Mucosa of descending colon (tissue), 3 donors: ENCODE measurements around the gene SP140L. TPM values are rescaled to one million over a fixed set of nuclear protein-coding genes. Genes with fewer than 3 reads are reported as not detected.

Experiments
- ATAC-seq: fragments of 200-7000 bp; cut with Tn5 transposase; one replicate; pipeline ENCODE4 v1.9.1; 2020; ENCODE audit warnings: mild to moderate bottlenecking, moderate library complexity
- DNase-seq, 3 donors: peaks; one replicate each; pipeline ENCODE4 v3.0.0-alpha.2; 2020
- H3K36me3 ChIP-seq: fragments of 200-600 bp; one replicate; pipeline ENCODE4 v1.8.0; 2021; ENCODE audit warnings: low read depth, mild to moderate bottlenecking
- H3K4me1 ChIP-seq: fragments of 200-600 bp; one replicate; pipeline ENCODE4 v1.8.0; 2021; ENCODE audit warnings: low read depth, mild to moderate bottlenecking
- H3K4me3 ChIP-seq: fragments of 200-600 bp; one replicate; pipeline ENCODE4 v1.8.0; 2021; ENCODE audit warnings: mild to moderate bottlenecking
- H3K9me3 ChIP-seq: fragments of 200-600 bp; one replicate; pipeline ENCODE4 v1.8.0; 2021; ENCODE audit warnings: mild to moderate bottlenecking
- intact Hi-C, 2 donors: fragments of 100-400 bp; cut with DNase I in 1 of 2; cut with micrococcal nuclease in 1 of 2; formaldehyde crosslinking; loops; one replicate each; pipeline versions ENCODE4 v1.11.0 to v1.11.1; 2022; cut with DNase I, micrococcal nuclease
- total RNA-seq, 3 donors: library from RNA; stranded (reverse); fragmentation: NEBNext Ultra II Directional in 2 of 3; extraction: Animal tissue kit (Norgen Biotek cat#: 25700) in 2 of 3; gene quantifications; one replicate each; pipeline versions ENCODE4 v1.2.1 to v1.2.4, GENCODE V29; 2021 to 2023
- TF ChIP-seq, protein P1 (sequence below): fragments of 200-600 bp; IDR thresholded peaks from one replicate; pipeline ENCODE4 v1.8.0; 2022; ENCODE audit warnings: antibody characterized with exemption, mild to moderate bottlenecking
- donor health status: DM: no; HTN: no; CAD: no; lungs with moderate emphysema.
- donor health status: DM: no; HTN: no; CAD: no.
- donor health status: DM: no; HTN: yes; CAD: no.

The SP140L gene
- total RNA-seq, 3 donors from 2014 or later: 22.1 to 35.7 (median 23.4) TPM

DNA sequence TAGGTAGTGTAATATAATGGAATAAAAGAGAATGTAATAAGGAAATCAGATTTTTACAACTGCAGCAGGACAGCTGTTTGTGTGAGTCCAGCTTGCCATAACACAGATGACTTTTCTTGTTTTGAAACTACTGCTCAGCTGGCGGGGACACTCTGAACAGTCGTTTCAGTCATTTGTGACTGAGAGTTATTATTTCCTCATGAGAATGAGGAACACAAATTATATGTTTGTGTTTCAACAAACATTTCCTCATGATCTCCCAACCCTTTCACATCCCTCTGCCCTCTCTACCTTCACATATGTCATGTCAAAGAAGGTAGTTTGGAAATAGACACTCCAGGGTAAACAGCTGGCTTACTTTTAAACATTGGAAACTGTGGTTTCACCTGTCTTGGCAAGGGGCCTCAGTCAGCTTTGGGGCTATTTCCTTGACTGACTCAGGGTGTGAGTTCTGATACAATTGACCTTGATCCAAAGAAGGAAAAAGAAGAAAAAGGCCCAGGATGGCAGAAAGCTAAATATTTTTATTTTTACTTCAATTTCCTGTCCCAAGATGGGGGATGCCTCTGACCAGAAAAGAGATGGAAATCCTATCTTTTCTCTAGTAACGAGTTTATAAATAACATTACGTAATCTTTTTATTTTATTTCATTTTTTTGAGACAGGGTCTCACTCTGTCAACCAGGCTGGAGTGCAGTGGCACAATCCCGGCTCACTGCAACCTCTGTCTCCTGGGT is 593 bp downstream of the SP140L start:
- ATAC-seq (peak; percentile 81), DNase-seq (peak in 1 of 3 donors; percentile 53)
- Histone ChIP-seq H3K9me3 (no peaks in the 10 kb centered on the region), H3K4me1 (peaks cover 13% of the 10 kb centered on the region), H3K36me3 (no peaks in the 10 kb centered on the region), H3K4me3 (peak overlapping the region; percentile 4)
- intact Hi-C loops: no loop called here
- TF ChIP-seq, protein P1, sequence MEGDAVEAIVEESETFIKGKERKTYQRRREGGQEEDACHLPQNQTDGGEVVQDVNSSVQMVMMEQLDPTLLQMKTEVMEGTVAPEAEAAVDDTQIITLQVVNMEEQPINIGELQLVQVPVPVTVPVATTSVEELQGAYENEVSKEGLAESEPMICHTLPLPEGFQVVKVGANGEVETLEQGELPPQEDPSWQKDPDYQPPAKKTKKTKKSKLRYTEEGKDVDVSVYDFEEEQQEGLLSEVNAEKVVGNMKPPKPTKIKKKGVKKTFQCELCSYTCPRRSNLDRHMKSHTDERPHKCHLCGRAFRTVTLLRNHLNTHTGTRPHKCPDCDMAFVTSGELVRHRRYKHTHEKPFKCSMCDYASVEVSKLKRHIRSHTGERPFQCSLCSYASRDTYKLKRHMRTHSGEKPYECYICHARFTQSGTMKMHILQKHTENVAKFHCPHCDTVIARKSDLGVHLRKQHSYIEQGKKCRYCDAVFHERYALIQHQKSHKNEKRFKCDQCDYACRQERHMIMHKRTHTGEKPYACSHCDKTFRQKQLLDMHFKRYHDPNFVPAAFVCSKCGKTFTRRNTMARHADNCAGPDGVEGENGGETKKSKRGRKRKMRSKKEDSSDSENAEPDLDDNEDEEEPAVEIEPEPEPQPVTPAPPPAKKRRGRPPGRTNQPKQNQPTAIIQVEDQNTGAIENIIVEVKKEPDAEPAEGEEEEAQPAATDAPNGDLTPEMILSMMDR: no peak

DNA sequence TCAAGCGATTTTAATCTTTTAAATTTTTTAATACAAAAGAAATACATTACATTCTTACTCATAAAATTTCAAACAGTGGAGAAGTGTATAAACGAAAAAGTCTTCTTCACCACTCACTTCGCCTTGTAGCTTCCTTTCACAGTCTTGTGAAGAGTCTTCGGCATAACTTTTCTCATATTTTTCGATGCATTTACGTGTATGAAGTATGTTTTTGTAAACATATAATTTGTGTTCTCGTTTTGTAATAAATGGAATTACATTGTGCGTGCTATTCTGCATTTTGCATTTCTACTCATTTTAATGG is 1.1 kb downstream of the SP140L start:
- intact Hi-C loops: no loop called here
- H3K4me3 ChIP-seq: no peak overlapping the region
- TF ChIP-seq, protein P1: no peak

GRCh38 chr2:230329946-230330605 is 3.1 kb downstream of the SP140L start:
- peaks cover 13% of the 10 kb centered on the region for H3K4me1 ChIP-seq
- H3K4me3 ChIP-seq: no peak overlapping the region
- ATAC-seq (no peak), DNase-seq (no peak)
- intact Hi-C loops: no loop called here
- H3K9me3 ChIP-seq: no peaks in the 10 kb centered on the region
- TF ChIP-seq, protein P1: no peak
- no peaks in the 10 kb centered on the region for H3K36me3 ChIP-seq

More for the DNA sequence above, 1.1 kb downstream of the SP140L start:
- Histone ChIP-seq H3K9me3 (no peaks in the 10 kb centered on the region), H3K4me1 (peaks cover 13% of the 10 kb centered on the region), H3K36me3 (no peaks in the 10 kb centered on the region)
- ATAC-seq: no peak
- DNase-seq: no peak

- H3K36me3 ChIP-seq: no peaks in the 10 kb centered on the region
- TF ChIP-seq, protein P1: no peak
- intact Hi-C loops: no loop called here
Measured at GRCh38 chr2:230330725-230331124, 3.7 kb downstream of the SP140L start.

GRCh38 chr2:230335461-230335863 is 8.5 kb downstream of the SP140L start:
- peak; percentile 27 for ATAC-seq
- TF ChIP-seq, protein P1: no peak
- intact Hi-C loops: no loop called here

More at GRCh38 chr2:230330725-230331124, 3.7 kb downstream of the SP140L start:
- Histone ChIP-seq H3K4me3 (no peak overlapping the region), H3K4me1 (peaks cover 11% of the 10 kb centered on the region), H3K9me3 (no peaks in the 10 kb centered on the region)
- DNase-seq: no peak
- no peak for ATAC-seq

More at GRCh38 chr2:230335461-230335863, 8.5 kb downstream of the SP140L start:
- Histone ChIP-seq H3K9me3 (no peaks in the 10 kb centered on the region), H3K36me3 (no peaks in the 10 kb centered on the region), H3K4me1 (no peaks in the 10 kb centered on the region), H3K4me3 (no peak overlapping the region)
- no peak for DNase-seq
